Endothelial cell (in vitro differentiated cells): ENCODE data around the gene RANBP3L. TPM values are rescaled to one million over a fixed set of nuclear protein-coding genes. Genes with fewer than 3 reads are reported as not detected.

Source experiments
- DNase-seq: peaks from one replicate; pipeline ENCODE4 v3.0.0; 2021; ENCODE audit warnings: low spot score
- H3K27ac Mint-ChIP-seq: one replicate; pipeline ENCODE4 v1.8.0; 2021; ENCODE audit warnings: mixed read lengths, inconsistent platforms; ENCODE audit not compliant: unreplicated experiment
- H3K27me3 Mint-ChIP-seq: one replicate; pipeline ENCODE4 v1.8.0; 2021; ENCODE audit warnings: mild to moderate bottlenecking, moderate library complexity, mixed read lengths, inconsistent platforms; ENCODE audit not compliant: unreplicated experiment
- H3K36me3 Mint-ChIP-seq: one replicate; pipeline ENCODE4 v1.8.0; 2021; ENCODE audit warnings: mild to moderate bottlenecking, low read depth, mixed read lengths, inconsistent platforms; ENCODE audit not compliant: unreplicated experiment
- H3K4me1 Mint-ChIP-seq: one replicate; pipeline ENCODE4 v1.8.0; 2021; ENCODE audit warnings: mild to moderate bottlenecking, mixed read lengths, inconsistent platforms; ENCODE audit not compliant: unreplicated experiment
- H3K4me3 Mint-ChIP-seq: one replicate; pipeline ENCODE4 v1.8.0; 2021; ENCODE audit warnings: mild to moderate bottlenecking, mixed read lengths, inconsistent platforms; ENCODE audit not compliant: unreplicated experiment
- H3K9me3 Mint-ChIP-seq: one replicate; pipeline ENCODE4 v1.8.0; 2021; ENCODE audit warnings: mixed read lengths, inconsistent platforms; ENCODE audit not compliant: unreplicated experiment
- total RNA-seq: library from RNA; stranded (reverse); fragmentation: NEBNext Ultra II Directional; extraction: Animal tissue kit (Norgen Biotek cat#: 25700); gene quantifications from one replicate; pipeline ENCODE4 v1.2.1, GENCODE V29; 2021; ENCODE audit not compliant: unreplicated experiment
- TF ChIP-seq, protein P1 (sequence below): fragments of 200-600 bp; sonication (generic); IDR thresholded peaks from one replicate; pipeline ENCODE4 v1.5.0; 2021; ENCODE audit warnings: antibody characterized with exemption; ENCODE audit not compliant: unreplicated experiment

The RANBP3L gene
- total RNA-seq, 1 donor from 2014 or later: not detected

DNA sequence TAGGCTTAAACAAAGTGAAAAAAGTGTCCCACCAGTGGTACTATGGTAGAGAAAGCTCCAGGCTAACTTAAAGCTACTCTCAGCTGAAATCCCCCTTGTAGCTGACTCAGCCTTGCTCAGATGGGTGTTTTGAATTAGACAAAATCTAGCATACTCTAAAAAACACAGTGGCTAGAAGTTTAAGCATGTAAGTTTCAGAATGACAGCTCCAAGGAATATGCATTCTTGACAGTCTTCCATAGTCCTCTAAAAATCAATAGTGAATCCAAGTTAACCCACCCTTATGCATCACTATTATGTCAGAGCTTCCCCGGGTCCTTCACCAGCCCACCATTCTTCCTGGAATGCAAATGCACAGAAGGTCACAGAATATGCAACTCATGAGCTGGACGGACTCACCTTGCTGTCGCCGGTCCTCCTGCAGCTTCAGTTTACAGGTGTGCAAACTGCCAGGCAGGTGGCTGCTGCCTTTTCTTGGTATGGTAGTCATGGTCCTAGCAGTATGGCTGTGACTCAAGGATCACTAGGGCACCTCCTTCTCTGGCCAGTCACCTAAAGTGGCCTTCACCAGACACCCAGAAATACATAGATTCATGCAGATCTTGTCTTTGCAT lies 668 bp downstream of the RANBP3L start:
- Mint-ChIP-seq H3K4me1 (peaks cover 16% of the 10 kb centered on the region), H3K27ac (no peak overlapping the region), H3K9me3 (no peaks in the 10 kb centered on the region), H3K36me3 (no peaks in the 10 kb centered on the region), H3K27me3 (no peaks in the 10 kb centered on the region), H3K4me3 (no peak overlapping the region)
- TF ChIP-seq, protein P1, sequence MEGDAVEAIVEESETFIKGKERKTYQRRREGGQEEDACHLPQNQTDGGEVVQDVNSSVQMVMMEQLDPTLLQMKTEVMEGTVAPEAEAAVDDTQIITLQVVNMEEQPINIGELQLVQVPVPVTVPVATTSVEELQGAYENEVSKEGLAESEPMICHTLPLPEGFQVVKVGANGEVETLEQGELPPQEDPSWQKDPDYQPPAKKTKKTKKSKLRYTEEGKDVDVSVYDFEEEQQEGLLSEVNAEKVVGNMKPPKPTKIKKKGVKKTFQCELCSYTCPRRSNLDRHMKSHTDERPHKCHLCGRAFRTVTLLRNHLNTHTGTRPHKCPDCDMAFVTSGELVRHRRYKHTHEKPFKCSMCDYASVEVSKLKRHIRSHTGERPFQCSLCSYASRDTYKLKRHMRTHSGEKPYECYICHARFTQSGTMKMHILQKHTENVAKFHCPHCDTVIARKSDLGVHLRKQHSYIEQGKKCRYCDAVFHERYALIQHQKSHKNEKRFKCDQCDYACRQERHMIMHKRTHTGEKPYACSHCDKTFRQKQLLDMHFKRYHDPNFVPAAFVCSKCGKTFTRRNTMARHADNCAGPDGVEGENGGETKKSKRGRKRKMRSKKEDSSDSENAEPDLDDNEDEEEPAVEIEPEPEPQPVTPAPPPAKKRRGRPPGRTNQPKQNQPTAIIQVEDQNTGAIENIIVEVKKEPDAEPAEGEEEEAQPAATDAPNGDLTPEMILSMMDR: no peak
- no peak for DNase-seq

DNA sequence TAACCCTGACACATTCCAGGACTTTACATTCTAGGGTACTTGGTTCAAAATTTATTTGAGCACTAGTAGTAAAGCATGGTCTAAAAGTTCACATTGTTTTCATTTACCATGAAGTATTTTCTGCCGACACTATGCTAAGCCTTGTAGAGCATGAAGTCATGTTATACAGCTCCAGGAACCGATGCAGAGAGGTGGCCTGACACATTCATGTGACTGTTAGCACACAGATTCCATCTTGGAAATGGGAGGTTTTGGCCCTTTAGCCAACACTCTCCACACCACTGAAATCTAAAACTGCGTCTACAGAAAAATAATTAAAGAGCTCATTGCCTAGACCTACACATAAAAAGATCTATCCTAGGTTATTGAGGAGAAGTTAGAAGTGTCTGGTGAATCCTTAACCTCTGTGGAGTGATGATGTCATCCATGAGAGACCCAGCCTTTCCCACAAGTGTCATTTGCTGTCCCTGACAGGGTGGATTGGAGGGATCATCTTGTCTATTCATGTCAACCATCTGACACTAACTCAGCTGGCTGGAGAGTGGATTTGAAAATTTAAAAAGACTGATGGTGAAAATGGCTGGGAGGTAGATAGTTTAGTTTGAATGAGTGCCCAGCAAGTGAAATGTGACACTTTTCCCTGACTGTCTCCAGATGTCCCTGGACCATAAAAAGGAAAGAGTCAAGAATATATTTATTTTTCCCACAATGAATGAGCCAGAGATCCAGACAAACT lies 1.3 kb downstream of the RANBP3L start:
- TF ChIP-seq, protein P1: no peak
- Mint-ChIP-seq H3K27ac (no peak overlapping the region), H3K4me3 (no peak overlapping the region), H3K27me3 (no peaks in the 10 kb centered on the region), H3K9me3 (no peaks in the 10 kb centered on the region), H3K36me3 (no peaks in the 10 kb centered on the region), H3K4me1 (peaks cover 12% of the 10 kb centered on the region)
- DNase-seq: no peak

DNA sequence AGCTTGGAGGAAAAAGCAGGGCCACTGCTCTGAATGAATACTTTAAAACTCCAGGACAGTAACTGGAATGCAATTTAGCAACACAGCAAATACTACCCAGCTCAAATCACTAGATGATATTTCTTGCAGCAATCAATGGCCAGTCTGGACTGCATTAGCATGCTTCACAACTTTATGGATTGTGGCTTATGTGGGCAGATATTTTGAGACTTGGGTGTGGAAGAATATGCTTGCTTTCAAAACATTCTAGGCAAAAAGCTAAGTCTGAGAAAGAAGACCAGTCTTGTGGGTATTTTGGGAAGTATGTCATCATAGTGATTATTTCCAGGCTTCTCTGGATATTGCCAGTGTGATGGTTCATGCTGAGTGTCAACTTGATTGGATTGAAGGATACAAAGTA lies 3.1 kb downstream of the RANBP3L start:
- no peak overlapping the region for H3K4me3 Mint-ChIP-seq
- H3K27me3 Mint-ChIP-seq: no peaks in the 10 kb centered on the region
- no peak for DNase-seq
- H3K36me3 Mint-ChIP-seq: no peaks in the 10 kb centered on the region
- H3K9me3 Mint-ChIP-seq: no peaks in the 10 kb centered on the region
- TF ChIP-seq, protein P1: no peak
- no peaks in the 10 kb centered on the region for H3K4me1 Mint-ChIP-seq
- H3K27ac Mint-ChIP-seq: no peak overlapping the region

DNA sequence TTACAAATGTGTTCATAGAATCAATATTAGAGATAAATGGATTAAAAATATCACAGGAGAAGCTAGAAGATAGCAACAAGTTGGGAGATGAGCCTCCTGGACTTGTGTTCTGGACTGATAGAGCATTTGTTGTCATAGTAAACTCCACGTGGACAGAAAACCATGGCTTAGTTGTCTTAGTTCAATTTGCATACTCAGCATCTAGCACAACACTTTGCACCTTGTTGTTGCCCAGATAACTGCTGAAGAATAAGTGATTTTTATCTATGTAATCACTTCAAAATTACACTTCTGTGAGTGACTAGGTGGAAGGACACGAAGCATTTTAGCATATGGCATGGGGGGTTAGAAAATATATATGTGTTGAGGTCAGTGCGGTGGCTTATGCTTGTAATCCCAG lies 4.0 kb downstream of the RANBP3L start:
- Mint-ChIP-seq H3K4me3 (no peak overlapping the region), H3K4me1 (no peaks in the 10 kb centered on the region), H3K9me3 (no peaks in the 10 kb centered on the region), H3K27ac (no peak overlapping the region), H3K27me3 (no peaks in the 10 kb centered on the region), H3K36me3 (no peaks in the 10 kb centered on the region)
- TF ChIP-seq, protein P1: no peak
- no peak for DNase-seq
